Loucy (cell line): Measurements from ENCODE around the gene BICRAL.

Experiments used
- EZH2phosphoT487 ChIP-seq: fragments of 200-600 bp; IDR thresholded peaks from 2 replicates; pipeline ENCODE4 v1.6.1; 2018; ENCODE audit warnings: antibody characterized with exemption, mild to moderate bottlenecking, moderate library complexity, borderline replicate concordance
- TF ChIP-seq, protein P1 (sequence below): fragments of 200-600 bp; sonication (generic); conservative IDR thresholded peaks from 2 replicates; pipeline ENCODE4 v1.5.1; 2014; ENCODE audit warnings: mild to moderate bottlenecking, antibody characterized with exemption, low read length

DNA sequence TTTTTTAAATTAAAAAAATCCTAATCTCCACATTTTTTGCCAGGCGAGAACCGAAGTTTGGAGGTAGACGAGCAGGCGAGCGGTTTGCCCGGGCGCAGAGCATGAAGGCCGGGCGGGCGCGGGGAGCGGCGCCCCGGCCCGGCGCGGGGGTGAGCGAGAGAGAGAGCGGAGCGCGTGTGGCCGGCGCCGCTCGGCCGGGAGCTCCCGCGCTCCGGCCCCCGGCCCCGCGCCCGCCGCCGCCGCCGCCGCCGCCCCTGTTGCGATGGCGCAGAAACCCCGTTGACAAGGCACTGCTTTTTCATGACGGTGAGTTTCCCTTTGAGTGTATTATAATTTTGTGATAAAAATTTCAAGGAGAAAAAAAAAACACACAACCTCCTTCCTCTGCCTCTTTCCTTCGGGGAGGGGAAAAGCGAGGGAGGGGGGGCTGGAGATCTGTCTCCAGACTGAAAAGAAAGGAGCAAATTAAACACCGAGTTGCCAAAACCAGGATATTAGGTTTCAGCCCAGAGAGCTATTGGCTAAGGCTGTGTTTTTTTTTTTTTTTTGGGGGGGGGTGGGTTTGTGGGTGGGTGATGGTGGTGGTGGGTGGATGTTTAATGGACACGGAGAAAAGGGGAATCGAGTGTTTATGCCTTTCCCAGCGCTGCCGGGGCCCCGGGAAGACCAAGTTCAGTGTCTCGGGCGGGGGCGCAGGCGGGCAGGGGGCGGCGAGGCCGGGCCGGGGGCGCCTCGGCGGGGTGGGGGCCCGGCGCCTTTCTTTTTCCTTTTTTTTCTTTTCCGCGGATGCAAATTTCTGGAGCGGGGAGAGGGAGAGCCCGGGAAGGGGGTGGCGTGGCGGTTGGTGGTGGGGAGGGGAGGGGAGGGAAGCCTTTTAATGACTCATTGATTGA, at the start of gene BICRAL:
- TF ChIP-seq EZH2phosphoT487, result no peak
- TF ChIP-seq, protein P1, sequence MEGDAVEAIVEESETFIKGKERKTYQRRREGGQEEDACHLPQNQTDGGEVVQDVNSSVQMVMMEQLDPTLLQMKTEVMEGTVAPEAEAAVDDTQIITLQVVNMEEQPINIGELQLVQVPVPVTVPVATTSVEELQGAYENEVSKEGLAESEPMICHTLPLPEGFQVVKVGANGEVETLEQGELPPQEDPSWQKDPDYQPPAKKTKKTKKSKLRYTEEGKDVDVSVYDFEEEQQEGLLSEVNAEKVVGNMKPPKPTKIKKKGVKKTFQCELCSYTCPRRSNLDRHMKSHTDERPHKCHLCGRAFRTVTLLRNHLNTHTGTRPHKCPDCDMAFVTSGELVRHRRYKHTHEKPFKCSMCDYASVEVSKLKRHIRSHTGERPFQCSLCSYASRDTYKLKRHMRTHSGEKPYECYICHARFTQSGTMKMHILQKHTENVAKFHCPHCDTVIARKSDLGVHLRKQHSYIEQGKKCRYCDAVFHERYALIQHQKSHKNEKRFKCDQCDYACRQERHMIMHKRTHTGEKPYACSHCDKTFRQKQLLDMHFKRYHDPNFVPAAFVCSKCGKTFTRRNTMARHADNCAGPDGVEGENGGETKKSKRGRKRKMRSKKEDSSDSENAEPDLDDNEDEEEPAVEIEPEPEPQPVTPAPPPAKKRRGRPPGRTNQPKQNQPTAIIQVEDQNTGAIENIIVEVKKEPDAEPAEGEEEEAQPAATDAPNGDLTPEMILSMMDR, result no peak
